Measurements from ENCODE around the gene PPBP. TPM values are rescaled to one million over a fixed set of nuclear protein-coding genes. Genes with fewer than 3 reads are reported as not detected.

Gene PPBP
- total RNA-seq, 1 experiment from 2014 or later: not detected

DNA sequence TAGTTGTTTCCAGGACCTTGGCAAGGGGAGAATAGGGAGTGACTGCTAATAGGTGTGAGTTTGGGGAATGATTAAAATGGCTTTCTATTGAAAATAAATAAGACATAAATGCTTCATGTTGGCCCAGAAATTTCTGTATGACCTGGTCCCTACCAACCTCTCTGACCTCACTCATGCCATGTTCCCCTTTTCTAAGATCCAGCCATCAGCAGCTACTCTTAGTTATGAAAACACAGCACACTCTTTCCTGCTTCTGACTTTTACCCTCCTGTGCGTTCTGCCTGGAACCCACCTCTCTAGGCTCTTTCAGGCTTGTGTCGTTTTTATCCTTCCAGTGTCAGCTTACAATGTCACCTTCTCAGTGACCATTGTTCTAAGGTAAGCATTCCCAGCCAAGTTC, 25.3 kb upstream of the PPBP start:
- H3K4me2 ChIP-seq (ENCODE audit: low read length): no peak overlapping the region
- H3K9me2 ChIP-seq (ENCODE audit: insufficient read depth): no peaks in the 10 kb centered on the region
- CTCF ChIA-PET: no interaction called here
- no peak overlapping the region for H2AFZ ChIP-seq (ENCODE audit: low read depth, low read length, poor library complexity, severe bottlenecking)
- H3K4me1 ChIP-seq (ENCODE audit: control insufficient read depth in 1 of 2, insufficient read depth in 2 of 2, low read length in 2 of 2): no peaks in the 10 kb centered on the region
- H3K9ac ChIP-seq (ENCODE audit: low read length): no peak overlapping the region
- no peaks in the 10 kb centered on the region for H4K20me1 ChIP-seq (ENCODE audit: insufficient read depth)
- RAD21 ChIA-PET (ENCODE audit: low non-redundant PET in 1 of 2, low total read pairs in 2 of 2, uncharacterized antibody in 2 of 2, unreplicated experiment in 2 of 2): no interaction called here
- no peak overlapping the region for H3K4me3 ChIP-seq (replicated peaks in 1 of 2; ENCODE audit: low read depth in 1 of 2, low read length in 2 of 2)
- H3K9me3 ChIP-seq (ENCODE audit: control insufficient read depth in 1 of 2, insufficient read depth in 1 of 2, low read depth in 1 of 2, low read length in 2 of 2): no peaks in the 10 kb centered on the region
- no peak for DNase-seq (ENCODE audit: low read depth, low spot score)
- POLR2A ChIA-PET: no interaction called here
- BruUV-seq (replicated peaks): no TSS peak
- H3K27me3 ChIP-seq (ENCODE audit: insufficient read depth, low read length): no peaks in the 10 kb centered on the region
- no peaks in the 10 kb centered on the region for H3K79me2 ChIP-seq (ENCODE audit: insufficient read depth, low read length)
- no peak for ATAC-seq
- no peaks in the 10 kb centered on the region for H3K36me3 ChIP-seq (ENCODE audit: control insufficient read depth in 1 of 2, insufficient read depth in 2 of 2, low read length in 2 of 2)
- intact Hi-C loops (cut with micrococcal nuclease): no loop called here
- TF ChIP-seq FOSL1 (IDR thresholded peaks at IDR 0.05; ENCODE audit: low read depth) (no peak), ELF1 (IDR thresholded peaks at IDR 0.05; ENCODE audit: borderline replicate concordance, low read depth) (no peak), JUND (IDR thresholded peaks at IDR 0.05) (no peak), ZFX (IDR thresholded peaks at IDR 0.05) (no peak), POLR2AphosphoS5 (IDR thresholded peaks at IDR 0.05; ENCODE audit: low read depth, low read length) (no peak), YY1 (IDR thresholded peaks at IDR 0.05; ENCODE audit: extremely low read depth, insufficient replicate concordance, low read depth, low read length) (no peak), SIN3A (IDR thresholded peaks at IDR 0.05; ENCODE audit: low read depth) (no peak), EZH2phosphoT487 (IDR thresholded peaks at IDR 0.05; ENCODE audit: borderline replicate concordance) (no peak), SRF (IDR thresholded peaks at IDR 0.05; ENCODE audit: low read depth) (no peak), SP1 (IDR thresholded peaks at IDR 0.05; ENCODE audit: low read depth) (no peak), CBX3 (IDR thresholded peaks at IDR 0.05; ENCODE audit: low read depth) (no peak), POLR2A (IDR thresholded peaks at IDR 0.05; ENCODE audit: borderline replicate concordance, extremely low read depth, insufficient read depth, insufficient read length) (no peak), RAD21 (IDR thresholded peaks at IDR 0.05; ENCODE audit: low read depth) (no peak), ZNF274 (IDR thresholded peaks at IDR 0.05; ENCODE audit: low read depth, low read length) (no peak), CEBPB (IDR thresholded peaks at IDR 0.05; ENCODE audit: low read depth) (no peak), TCF7L2 (IDR thresholded peaks at IDR 0.05; ENCODE audit: borderline replicate concordance, extremely low read depth, insufficient read depth, insufficient read length) (no peak)
- TF ChIP-seq, protein P1, sequence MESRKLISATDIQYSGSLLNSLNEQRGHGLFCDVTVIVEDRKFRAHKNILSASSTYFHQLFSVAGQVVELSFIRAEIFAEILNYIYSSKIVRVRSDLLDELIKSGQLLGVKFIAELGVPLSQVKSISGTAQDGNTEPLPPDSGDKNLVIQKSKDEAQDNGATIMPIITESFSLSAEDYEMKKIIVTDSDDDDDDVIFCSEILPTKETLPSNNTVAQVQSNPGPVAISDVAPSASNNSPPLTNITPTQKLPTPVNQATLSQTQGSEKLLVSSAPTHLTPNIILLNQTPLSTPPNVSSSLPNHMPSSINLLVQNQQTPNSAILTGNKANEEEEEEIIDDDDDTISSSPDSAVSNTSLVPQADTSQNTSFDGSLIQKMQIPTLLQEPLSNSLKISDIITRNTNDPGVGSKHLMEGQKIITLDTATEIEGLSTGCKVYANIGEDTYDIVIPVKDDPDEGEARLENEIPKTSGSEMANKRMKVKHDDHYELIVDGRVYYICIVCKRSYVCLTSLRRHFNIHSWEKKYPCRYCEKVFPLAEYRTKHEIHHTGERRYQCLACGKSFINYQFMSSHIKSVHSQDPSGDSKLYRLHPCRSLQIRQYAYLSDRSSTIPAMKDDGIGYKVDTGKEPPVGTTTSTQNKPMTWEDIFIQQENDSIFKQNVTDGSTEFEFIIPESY (IDR thresholded peaks at IDR 0.05; ENCODE audit: extremely low read depth, insufficient replicate concordance, low read length): no peak
- H3K27ac ChIP-seq (ENCODE audit: low read depth, low read length): no peak overlapping the region
